GM21528 (cell line): ENCODE results near the gene SH3RF3.
A peak's percentile ranks its signal among the peaks of the same experiment; 100 is the strongest.
"Not testable (repeated sequence)": the region's sequence is repeated elsewhere in the genome, so short reads cannot be mapped to it uniquely, and the experiment has no call there.

Experiments
- ATAC-seq: cut with Tn5 transposase; IDR thresholded peaks from one replicate; pipeline ENCODE4 v1.9.1; 2021; ENCODE audit warnings: mild to moderate bottlenecking, moderate library complexity; ENCODE audit not compliant: unreplicated experiment, low FRiP score

SH3RF3 gene

GRCh38 chr2:109212836-109213563, 84.0 kb downstream of the SH3RF3 start:
- no peak for ATAC-seq

DNA sequence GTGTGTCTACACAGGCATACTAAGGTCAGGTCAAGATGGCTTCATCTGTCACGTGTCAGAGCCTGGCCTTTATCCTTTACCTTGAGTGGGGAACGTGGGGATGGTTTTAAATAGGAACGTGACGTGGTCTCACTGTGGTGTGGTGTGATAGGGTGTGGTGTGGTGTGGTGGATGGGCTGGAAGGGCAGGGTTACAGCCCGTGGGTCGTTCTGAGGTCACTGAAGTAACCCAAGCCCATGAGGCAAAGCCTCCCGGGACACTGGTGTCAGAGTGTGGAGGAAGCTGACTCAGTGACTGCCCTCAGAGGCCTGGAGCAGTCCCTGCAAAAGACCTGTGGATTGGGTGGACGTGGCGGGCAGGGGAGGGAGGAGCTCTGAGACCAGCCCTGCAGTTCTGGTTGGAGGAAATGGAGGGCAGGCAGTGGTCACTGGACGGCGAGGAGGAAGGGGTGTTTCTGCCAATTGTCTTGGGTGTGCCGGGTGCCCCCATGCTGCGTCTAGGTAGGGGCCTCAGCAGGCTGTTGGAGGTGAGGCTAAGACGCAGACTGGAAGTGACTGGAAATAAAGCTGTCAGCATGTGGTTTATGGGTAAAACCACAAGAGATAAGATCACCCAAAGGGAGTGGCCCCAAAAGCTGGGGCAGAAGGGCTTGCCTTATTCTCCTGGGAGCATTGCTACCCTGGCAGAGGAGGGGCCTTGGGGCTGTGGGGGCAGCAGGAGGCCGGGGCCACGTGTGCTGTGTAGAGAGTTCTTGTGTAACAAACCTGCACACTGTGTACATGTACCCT, 84.8 kb downstream of the SH3RF3 start:
- peak; percentile 59 for ATAC-seq

DNA sequence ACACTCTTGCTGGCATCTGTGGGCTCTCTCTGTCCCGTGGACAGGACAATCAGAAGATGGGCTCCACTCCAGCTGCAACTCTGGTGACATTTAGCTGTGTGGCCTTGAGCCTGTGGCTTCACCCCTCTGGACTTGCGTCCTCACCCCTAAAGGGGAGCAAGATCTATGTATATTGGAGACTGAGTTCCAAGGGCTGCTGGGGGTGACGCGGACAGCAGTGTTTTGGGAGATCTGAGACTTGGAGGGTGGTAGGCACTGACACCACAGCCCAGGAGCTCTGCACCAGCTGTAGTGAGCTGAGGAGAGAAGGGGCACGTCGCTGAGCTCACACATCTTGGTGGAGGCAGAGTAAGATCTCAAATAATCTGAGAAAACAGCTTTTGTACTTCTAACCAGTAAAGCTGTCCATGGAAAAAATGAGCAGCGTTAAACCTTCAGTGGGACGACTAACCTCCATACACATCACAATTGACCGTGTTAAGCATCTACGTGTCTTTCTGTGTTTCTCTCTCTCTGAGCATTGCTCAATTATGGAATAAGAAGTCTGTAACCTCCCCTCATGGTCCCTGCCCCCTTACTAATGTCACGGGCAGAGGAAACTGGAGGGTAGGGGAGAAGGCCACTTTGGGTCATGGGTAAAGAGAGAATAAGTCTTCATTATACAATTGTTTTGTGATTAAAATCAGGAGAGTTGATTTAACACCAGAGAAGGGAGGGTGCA, 85.8 kb downstream of the SH3RF3 start:
- ATAC-seq: no peak

DNA sequence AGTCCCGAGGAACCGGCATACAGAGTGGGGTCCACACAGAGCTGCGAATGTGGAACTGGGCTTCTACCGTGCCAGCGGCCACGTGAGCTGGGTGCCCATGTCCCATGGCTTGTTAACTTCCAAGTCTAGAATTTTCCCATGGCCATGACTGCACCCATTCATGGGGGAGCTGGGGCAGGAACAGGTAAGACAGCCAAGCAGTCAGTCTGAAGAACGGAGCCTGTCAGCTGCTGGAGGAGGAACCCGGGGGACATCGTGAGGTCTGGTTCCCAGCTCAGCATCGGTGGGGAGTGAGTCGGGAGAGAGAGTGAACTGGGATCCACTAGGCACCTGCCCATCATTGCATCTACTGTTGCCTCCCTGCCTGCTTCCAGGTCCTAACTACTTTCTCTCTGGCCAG, 86.9 kb downstream of the SH3RF3 start:
- no peak for ATAC-seq

- ATAC-seq: no peak
These were observed 87.3 kb downstream of the SH3RF3 start for GRCh38 chr2:109216332-109216731.

DNA sequence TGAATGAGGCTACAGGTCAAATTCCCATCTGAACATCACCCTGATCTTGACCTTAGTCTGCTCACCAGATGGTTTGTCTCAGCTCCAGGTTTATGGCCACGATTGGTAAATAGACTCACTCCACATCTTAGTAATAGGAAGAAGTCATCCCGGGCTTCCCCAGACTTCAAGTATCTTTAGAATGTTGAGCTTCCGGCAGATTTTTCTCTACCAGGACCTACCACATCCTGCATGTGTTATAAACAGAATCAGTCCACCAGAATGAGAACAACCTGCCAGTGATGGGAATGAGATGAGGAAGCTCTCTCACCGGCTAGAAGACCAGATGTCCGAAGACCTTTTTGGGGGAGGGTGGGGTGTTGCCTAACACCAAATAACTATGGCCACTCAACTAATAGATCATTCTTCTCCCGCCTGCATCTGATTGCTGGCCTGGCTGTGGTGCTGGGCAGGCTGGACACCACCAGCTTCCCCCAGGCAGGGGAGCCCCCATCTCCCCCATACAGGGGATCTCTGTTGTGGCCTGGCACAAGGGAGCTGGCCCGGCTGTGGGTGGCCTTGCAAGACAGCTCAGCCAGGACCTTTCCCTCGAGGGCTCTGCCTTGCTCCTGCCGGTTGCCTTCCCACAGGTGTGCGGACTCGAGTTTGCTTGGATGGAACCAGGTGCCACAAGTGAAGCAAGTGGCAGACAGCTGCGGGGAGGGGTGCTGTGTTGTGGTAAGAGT, 88.5 kb downstream of the SH3RF3 start:
- no peak for ATAC-seq

- no peak for ATAC-seq
These were observed 89.2 kb downstream of the SH3RF3 start for GRCh38 chr2:109218087-109218791.

GRCh38 chr2:109218792-109219126, 89.8 kb downstream of the SH3RF3 start:
- no peak for ATAC-seq

DNA sequence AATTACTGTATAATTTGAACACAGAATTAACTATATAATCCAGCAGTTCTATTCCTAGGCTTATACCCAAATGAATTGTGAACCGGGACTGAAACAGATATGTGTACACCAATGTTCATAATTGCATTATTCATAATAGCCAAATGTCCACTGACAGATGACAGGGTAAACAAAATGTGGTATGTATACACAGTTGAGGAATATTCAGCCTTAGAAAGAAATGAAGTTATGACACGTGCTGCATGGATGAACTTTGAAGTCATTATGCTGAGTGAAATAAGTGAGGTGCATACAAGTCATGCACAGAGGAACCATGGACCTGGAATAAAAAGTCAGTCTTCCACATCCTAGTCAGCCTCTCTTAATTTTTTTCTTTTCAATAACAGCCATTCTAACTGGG, 91.9 kb downstream of the SH3RF3 start:
- ATAC-seq: no peak

DNA sequence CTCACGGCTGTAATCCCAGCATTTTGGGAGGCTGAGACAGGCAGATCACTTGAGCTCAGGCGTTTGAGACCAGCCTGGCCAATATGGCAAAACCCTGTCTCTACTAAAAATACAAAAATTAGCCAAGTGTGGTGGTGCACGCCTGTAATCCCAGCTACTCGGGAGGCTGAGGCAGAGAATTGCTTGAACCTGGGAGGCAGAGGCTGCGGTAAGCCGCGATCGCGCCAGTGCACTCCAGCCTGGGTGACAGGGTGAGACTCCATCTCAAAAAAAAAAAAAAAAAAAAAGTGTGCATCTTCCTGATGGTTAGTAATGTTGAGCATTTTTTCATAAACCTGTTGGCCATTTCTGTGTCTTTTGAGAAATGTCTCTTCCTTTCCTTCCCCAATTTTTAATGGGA, 92.3 kb downstream of the SH3RF3 start:
- not testable (repeated sequence) for ATAC-seq

- no peak for ATAC-seq
These were observed 93.4 kb downstream of the SH3RF3 start for GRCh38 chr2:109222422-109222821.

GRCh38 chr2:109222825-109223471, 93.9 kb downstream of the SH3RF3 start:
- no peak for ATAC-seq

DNA sequence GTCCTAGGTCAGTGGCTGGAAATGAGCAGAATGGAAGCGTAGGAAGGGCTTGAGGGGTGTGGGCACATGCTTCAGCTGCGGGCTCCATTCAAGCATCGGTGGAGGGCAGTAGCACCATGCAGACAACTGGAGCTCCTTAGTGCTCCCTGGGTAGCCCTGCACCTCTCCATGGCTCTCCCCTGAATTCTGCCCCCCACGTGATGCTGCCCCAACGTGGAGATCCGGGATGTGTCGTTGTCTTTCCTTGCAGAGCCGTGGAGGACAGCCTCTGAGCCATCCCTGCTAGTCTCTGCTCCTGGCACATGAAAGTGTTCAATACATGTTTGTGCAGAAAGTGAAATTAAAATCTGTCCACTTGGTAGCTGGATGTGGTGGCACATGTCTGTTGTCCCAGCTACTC, 94.5 kb downstream of the SH3RF3 start:
- no peak for ATAC-seq

DNA sequence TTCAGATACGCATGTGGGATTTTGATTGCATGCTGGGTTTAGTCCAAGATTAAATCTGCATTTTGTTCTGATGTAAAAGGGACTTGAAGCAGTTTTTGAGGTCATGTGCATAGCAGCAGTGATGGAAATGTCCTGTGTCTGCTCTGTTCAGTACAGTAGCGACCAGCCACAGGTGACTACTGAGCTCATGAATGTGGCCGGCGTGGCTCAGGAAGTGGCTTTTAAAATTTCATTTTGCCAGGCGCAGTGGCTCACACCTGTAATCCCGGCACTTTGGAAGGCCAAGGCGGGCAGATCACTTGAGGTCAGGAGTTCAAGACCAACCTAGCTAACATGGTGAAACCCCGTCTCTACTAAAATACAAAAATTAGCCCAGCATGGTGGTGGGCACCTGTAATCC, 95.3 kb downstream of the SH3RF3 start:
- not testable (repeated sequence) for ATAC-seq

DNA sequence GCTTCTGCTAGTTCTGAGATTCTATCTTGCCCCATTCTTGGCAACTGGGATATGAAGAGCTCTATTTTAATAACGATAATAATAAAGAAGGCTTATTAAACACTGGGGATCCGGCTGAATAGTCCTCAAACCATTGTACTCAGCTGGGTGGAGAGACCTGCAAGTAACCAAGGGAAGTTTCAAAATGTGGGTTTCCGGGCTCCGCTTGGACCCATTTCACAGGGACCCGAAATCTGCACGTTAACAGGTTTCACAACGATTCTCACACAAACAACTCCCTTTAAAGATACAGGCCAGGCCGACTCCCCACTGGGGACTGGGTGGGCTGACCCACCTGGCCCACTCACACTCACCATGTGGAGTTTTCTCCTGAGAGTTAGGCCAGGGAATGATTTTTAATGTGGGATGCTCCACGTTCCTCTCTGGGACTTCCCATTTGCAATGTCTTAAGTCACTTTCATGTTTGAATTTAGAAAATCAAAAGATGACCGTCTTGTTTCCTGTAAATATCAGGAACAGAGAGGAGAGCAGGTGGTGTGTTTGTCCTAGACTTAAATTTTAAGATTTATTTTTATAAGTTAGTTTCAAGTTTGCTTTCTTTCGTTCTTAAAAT, 96.3 kb downstream of the SH3RF3 start:
- ATAC-seq: no peak

GRCh38 chr2:109226128-109226527, 97.1 kb downstream of the SH3RF3 start:
- ATAC-seq: no peak

- no peak for ATAC-seq
These were observed 97.6 kb downstream of the SH3RF3 start for GRCh38 chr2:109226622-109227021.

DNA sequence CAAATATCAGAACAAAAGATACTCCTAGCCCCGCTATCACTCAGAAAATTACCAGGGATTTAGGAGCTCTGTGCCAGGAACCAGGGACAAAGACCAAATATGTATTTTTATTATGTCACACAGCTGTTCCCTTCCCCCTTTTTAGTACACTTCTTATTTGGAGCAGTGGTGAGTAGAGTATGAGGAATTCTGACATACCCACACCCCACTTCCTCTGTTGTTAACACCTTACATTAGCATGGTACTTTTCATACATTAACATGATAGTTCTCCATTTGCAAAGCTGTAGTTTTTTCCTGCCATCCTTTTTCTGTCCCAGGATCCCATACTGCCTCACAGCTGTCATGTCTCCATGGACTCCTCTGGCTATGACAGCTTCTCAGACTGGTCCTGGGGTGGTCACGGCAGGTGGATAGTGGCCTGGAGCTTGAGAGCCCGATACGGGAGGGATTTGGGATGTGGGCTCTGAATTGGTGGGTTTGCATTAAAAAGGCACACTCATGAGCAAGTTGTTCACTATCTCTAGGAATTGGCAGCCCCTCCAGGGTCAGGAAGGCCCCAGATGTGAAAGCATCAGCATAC, 100.2 kb downstream of the SH3RF3 start:
- no peak for ATAC-seq

DNA sequence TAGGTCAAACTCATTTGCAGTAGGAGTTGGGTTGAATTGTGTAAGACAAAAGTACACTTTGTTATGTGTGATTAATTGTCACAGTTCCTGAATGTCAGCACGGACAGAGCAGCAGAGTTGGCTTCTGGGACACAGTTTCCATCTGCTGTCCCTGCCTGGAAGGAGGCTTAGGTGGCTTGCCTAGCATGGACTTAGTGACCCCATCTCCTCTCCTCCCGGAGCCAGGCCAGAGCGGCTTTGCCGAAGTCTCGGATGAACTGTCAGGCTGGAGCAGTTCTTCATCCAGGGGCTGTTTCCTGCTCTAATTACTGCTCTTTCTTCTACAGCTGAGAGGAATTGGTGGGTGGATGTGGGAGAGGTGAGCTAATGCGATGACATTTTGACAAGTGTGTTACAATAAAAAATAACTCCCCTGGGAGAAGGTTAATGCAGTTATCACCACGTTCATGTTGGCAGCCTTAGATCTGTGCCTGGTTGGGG, 102.0 kb downstream of the SH3RF3 start:
- no peak for ATAC-seq
